Transverse colon (tissue), 3 donors: Measurements from ENCODE around the gene BCOR.

Experiments
- EP300 ChIP-seq: sonication (generic); formaldehyde crosslinking; IDR thresholded peaks from one replicate; pipeline ENCODE4 v1.6.1; 2017; ENCODE audit warnings: antibody characterized with exemption, low read depth
- POLR2AphosphoS5 ChIP-seq, 3 donors: sonication (generic); formaldehyde crosslinking; IDR thresholded peaks; one replicate each; pipeline ENCODE4 v1.6.1; 2016; ENCODE audit warnings: antibody characterized with exemption in 3 of 3

DNA sequence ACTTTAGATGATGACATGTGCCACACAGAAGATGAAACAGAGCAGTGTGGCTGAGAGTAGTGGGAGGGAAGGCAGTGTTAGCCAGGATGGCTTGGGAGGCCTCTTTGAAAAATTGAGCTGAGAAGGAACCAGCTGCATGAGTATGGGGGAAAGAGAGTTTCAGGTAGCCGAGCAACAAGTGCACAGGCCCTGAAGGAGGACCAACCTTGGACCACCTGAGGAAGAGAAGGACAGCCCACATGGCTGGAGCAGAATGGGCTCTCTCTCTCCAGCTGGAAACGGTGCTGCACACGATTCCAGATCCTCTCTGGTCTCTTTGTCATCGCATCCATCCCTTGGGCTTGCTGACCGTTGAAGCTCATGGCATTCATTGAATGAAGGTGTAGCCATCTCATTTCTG, 23.9 kb upstream of the BCOR start:
- TF ChIP-seq EP300 = no peak
- TF ChIP-seq POLR2AphosphoS5 (IDR thresholded peaks at IDR 0.05) = no peak
